Measurements from ENCODE around the gene EIF4G3.

DNA sequence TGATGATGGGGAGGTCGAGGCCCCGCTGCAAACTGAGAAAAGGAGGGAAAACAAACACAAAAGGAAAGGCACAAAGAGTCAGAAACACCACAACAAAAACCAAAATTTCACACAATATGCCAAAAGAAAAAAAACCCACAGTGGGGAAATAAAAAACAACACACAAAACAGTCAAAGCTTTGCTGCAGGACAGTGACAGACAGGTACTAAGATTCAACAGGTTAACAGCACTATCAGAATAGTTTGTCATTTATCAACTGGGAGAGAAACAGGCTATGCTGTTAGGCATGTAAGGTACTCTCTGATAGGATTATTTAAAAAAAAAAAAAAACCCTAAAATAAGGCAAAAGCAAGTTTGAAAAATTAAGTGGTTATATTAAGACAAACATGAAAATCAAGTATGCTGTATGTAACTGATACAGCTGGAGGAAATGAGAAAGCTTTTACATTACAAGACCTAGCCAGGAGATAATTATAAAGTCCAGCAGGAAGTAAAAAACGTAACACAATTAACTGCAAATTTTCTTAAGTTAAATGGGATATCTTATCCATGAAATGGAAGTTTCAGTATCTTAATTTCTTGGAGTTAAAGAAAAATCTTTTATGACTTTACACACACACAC is 179.0 kb downstream of the EIF4G3 start:
- TF ChIP-seq POLR2AphosphoS5 (IDR thresholded peaks at IDR 0.05; ENCODE audit: borderline replicate concordance, low read depth, low read length) (no peak), EZH2 (IDR thresholded peaks at IDR 0.05) (no peak), FOXP2 (optimal IDR thresholded peaks at IDR 0.05; ENCODE audit: control extremely low read depth, extremely low read length, insufficient read depth) (no peak)

Measured in SK-N-MC (cell line).